Liver (tissue), 9 donors: Measurements from ENCODE around the gene SUN3. TPM values are rescaled to one million over a fixed set of nuclear protein-coding genes. Genes with fewer than 3 reads are reported as not detected.

Source experiments
- DNase-seq: peaks from one replicate; pipeline ENCODE4 v3.0.0-alpha.2; 2017; ENCODE audit warnings: low spot score
- H3K27ac ChIP-seq, 2 donors: one replicate each; pipeline ENCODE4 v1.7.0; 2013; ENCODE audit warnings: inconsistent platforms in 2 of 2, low read length in 2 of 2, control low read depth in 1 of 2, low read depth in 1 of 2, mild to moderate bottlenecking in 1 of 2
- H3K27me3 ChIP-seq, 4 donors: one replicate each; pipeline versions ENCODE4 v1.6.1 to v1.7.0; 2013; ENCODE audit warnings: low read length in 3 of 4, inconsistent platforms in 1 of 4, mild to moderate bottlenecking in 1 of 4, moderate library complexity in 1 of 4; ENCODE audit not compliant: control insufficient read depth in 4 of 4, insufficient read depth in 4 of 4
- H3K36me3 ChIP-seq, 4 donors: one replicate each; pipeline versions ENCODE4 v1.6.1 to v1.7.0; 2013; ENCODE audit warnings: low read length in 3 of 4, mild to moderate bottlenecking in 3 of 4, low read depth in 1 of 4, moderate library complexity in 1 of 4; ENCODE audit not compliant: control insufficient read depth in 4 of 4, insufficient read depth in 3 of 4
- H3K4me1 ChIP-seq, 4 donors: one replicate each; pipeline versions ENCODE4 v1.6.1 to v1.7.0; 2013; ENCODE audit warnings: low read length in 3 of 4, mild to moderate bottlenecking in 3 of 4, moderate library complexity in 1 of 4; ENCODE audit not compliant: control insufficient read depth in 4 of 4, insufficient read depth in 4 of 4
- H3K4me3 ChIP-seq, 3 donors: one replicate each; pipeline versions ENCODE4 v1.6.1 to v1.7.0; 2013; ENCODE audit warnings: low read length in 3 of 3, control low read depth in 1 of 3, low read depth in 1 of 3, mild to moderate bottlenecking in 1 of 3
- H3K9ac ChIP-seq, 2 donors: one replicate each; pipeline ENCODE4 v1.7.0; 2013; ENCODE audit warnings: low read length in 2 of 2, mild to moderate bottlenecking in 2 of 2, moderate library complexity in 2 of 2, control low read depth in 1 of 2, low read depth in 1 of 2
- H3K9me3 ChIP-seq, 4 donors: one replicate each; pipeline versions ENCODE4 v1.6.1 to v1.7.0; 2013; ENCODE audit warnings: low read length in 3 of 4; ENCODE audit not compliant: control insufficient read depth in 4 of 4
- ATF3 ChIP-seq: IDR thresholded peaks from 2 replicates; pipeline ENCODE4 v1.6.1; 2016; ENCODE audit warnings: antibody characterized with exemption
- FOXA1 ChIP-seq: IDR thresholded peaks from 2 replicates; pipeline ENCODE4 v1.6.1; 2016; ENCODE audit warnings: antibody characterized with exemption
- FOXA2 ChIP-seq: IDR thresholded peaks from 2 replicates; pipeline ENCODE4 v1.6.1; 2016; ENCODE audit warnings: antibody characterized with exemption
- GABPA ChIP-seq, 2 donors: IDR thresholded peaks in 1 of 2; conservative IDR thresholded peaks in 1 of 2; 2 replicates each; pipeline ENCODE4 v1.6.1; 2016; ENCODE audit warnings: antibody characterized with exemption in 2 of 2, mild to moderate bottlenecking in 1 of 2, moderate library complexity in 1 of 2
- HNF4A ChIP-seq, 2 donors: conservative IDR thresholded peaks; 2 replicates each; pipeline ENCODE4 v1.6.1; 2016; ENCODE audit warnings: antibody characterized with exemption in 2 of 2, mild to moderate bottlenecking in 2 of 2
- HNF4G ChIP-seq: IDR thresholded peaks from 2 replicates; pipeline ENCODE4 v1.6.1; 2016; ENCODE audit warnings: antibody characterized with exemption
- MAX ChIP-seq: IDR thresholded peaks from 2 replicates; pipeline ENCODE4 v1.6.1; 2016; ENCODE audit warnings: antibody characterized with exemption
- REST ChIP-seq: IDR thresholded peaks from 2 replicates; pipeline ENCODE4 v1.6.1; 2016; ENCODE audit warnings: antibody characterized with exemption, mild to moderate bottlenecking
- RXRA ChIP-seq, 2 donors: IDR thresholded peaks; 2 replicates each; pipeline ENCODE4 v1.6.1; 2017 to 2018; ENCODE audit warnings: antibody characterized with exemption in 2 of 2, mild to moderate bottlenecking in 1 of 2
- TAF1 ChIP-seq: conservative IDR thresholded peaks from 2 replicates; pipeline ENCODE4 v1.6.1; 2016; ENCODE audit warnings: antibody characterized with exemption, mild to moderate bottlenecking
- YY1 ChIP-seq: IDR thresholded peaks from 2 replicates; pipeline ENCODE4 v1.6.1; 2016; ENCODE audit warnings: antibody characterized with exemption, mild to moderate bottlenecking
- WGBS: extraction: QIAGEN DNeasy Blood & Tissue Kit; methylation state at CpG from one replicate; pipeline ENCODE4 v1.1.7; 2013; 5-methylcytosine and 5-hydroxymethylcytosine counted together
- polyA plus RNA-seq, 2 donors: library from polyadenylated mRNA; stranded (reverse) in 1 of 2; unstranded in 1 of 2; fragments of 200-250 nt in 1 of 2; fragments of >200 nt in 1 of 2; fragmentation: Nextera tagmentation in 1 of 2; extraction: Ambion mirVana in 1 of 2; gene quantifications; one replicate each; pipeline versions ENCODE4 v1.2.1 to v1.2.3, GENCODE V29; 2013 to 2015
- total RNA-seq, 2 donors: library from RNA; depleted of rRNA; stranded (reverse); fragments of >200 nt; gene quantifications; one replicate each; pipeline ENCODE4 v1.2.3, GENCODE V29; 2014
- TF ChIP-seq, protein P1 (sequence below): fragments of 150-350 bp; IDR thresholded peaks from 2 replicates; pipeline ENCODE4 v1.5.1; 2017; ENCODE audit warnings: improper control_type of control experiment, low read depth, low read length; ENCODE audit not compliant: missing input control
- TF ChIP-seq, protein P2 (sequence below): IDR thresholded peaks from 2 replicates; pipeline ENCODE4 v1.6.1; 2016; ENCODE audit warnings: antibody characterized with exemption
- donor health status: healthy.
- donor health status: healthy.
- donor health status: healthy.
- donor health status: healthy.
- donor health status: healthy.

SUN3 gene
- total and polyA plus RNA-seq, 4 donors, result not detected

DNA sequence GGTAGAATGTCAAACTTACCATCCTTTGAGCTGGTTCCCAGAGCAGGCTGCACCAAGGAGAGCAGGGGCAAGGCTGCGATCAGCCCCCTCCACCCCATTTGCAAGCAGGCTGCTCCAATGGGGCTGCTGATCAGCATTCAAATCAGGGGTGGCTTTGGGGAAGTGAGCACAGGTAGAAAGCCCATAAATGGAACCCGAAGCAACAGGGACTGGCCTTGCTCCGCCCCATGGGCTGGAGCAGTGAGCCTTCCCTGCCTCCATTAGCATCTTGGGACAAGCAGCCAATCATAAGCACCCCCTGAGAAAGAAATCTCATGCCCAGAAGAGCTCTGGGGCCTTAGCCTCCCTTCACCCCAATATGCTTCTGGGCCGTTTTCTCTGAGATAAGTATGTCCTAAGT lies 76.7 kb downstream of the SUN3 start:
- no peak overlapping the region for H3K9ac ChIP-seq
- no peak overlapping the region for H3K27ac ChIP-seq
- 86% methylated on average over 4 of the region's 4 CpGs for WGBS

More for the DNA sequence above, 76.7 kb downstream of the SUN3 start:
- TF ChIP-seq YY1 (no peak), REST (no peak), HNF4A (conservative IDR thresholded peaks at IDR 0.05) (no peak), TAF1 (no peak), FOXA2 (no peak), MAX (no peak), ATF3 (no peak), FOXA1 (no peak), HNF4G (no peak), RXRA (IDR thresholded peaks at IDR 0.05) (no peak), GABPA (IDR thresholded peaks at IDR 0.05 in 1 of 2, conservative IDR thresholded peaks at IDR 0.05 in 1 of 2) (no peak)
- TF ChIP-seq, protein P1, sequence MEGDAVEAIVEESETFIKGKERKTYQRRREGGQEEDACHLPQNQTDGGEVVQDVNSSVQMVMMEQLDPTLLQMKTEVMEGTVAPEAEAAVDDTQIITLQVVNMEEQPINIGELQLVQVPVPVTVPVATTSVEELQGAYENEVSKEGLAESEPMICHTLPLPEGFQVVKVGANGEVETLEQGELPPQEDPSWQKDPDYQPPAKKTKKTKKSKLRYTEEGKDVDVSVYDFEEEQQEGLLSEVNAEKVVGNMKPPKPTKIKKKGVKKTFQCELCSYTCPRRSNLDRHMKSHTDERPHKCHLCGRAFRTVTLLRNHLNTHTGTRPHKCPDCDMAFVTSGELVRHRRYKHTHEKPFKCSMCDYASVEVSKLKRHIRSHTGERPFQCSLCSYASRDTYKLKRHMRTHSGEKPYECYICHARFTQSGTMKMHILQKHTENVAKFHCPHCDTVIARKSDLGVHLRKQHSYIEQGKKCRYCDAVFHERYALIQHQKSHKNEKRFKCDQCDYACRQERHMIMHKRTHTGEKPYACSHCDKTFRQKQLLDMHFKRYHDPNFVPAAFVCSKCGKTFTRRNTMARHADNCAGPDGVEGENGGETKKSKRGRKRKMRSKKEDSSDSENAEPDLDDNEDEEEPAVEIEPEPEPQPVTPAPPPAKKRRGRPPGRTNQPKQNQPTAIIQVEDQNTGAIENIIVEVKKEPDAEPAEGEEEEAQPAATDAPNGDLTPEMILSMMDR, result no peak
- TF ChIP-seq, protein P2, sequence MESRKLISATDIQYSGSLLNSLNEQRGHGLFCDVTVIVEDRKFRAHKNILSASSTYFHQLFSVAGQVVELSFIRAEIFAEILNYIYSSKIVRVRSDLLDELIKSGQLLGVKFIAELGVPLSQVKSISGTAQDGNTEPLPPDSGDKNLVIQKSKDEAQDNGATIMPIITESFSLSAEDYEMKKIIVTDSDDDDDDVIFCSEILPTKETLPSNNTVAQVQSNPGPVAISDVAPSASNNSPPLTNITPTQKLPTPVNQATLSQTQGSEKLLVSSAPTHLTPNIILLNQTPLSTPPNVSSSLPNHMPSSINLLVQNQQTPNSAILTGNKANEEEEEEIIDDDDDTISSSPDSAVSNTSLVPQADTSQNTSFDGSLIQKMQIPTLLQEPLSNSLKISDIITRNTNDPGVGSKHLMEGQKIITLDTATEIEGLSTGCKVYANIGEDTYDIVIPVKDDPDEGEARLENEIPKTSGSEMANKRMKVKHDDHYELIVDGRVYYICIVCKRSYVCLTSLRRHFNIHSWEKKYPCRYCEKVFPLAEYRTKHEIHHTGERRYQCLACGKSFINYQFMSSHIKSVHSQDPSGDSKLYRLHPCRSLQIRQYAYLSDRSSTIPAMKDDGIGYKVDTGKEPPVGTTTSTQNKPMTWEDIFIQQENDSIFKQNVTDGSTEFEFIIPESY, result no peak
- peaks cover 0 to 18% (median 10%) of the 10 kb centered on the region in 4 donors for H3K36me3 ChIP-seq
- no peaks in the 10 kb centered on the region for H3K27me3 ChIP-seq
- H3K9me3 ChIP-seq, result no peaks in the 10 kb centered on the region
- peaks cover 0 to 5% (median 1%) of the 10 kb centered on the region in 4 donors for H3K4me1 ChIP-seq
- no peak for DNase-seq
- no peak overlapping the region for H3K4me3 ChIP-seq
